H1 (cell line): Measurements from ENCODE around the gene ADK. TPM values are rescaled to one million over a fixed set of nuclear protein-coding genes. Genes with fewer than 3 reads are reported as not detected.

Experiments used
- CTCF ChIA-PET: fragments of 300-600 bp; sonication (Branson Sonifier 250); formaldehyde crosslinking; loops from one replicate; lab custom pipeline; 2021; ENCODE audit not compliant: partially characterized antibody; lab: Charles Lee
- POLR2A ChIA-PET: fragments of 300-600 bp; sonication (Branson Sonifier 250); formaldehyde crosslinking; loops from one replicate; lab custom pipeline; 2021; ENCODE audit warnings: inconsistent platforms; ENCODE audit not compliant: partially characterized antibody; lab: Charles Lee
- DNase-seq, 2 experiments: peaks; one replicate each; pipeline versions ENCODE4 v3.0.0 to v3.0.0-alpha.2; 2010 to 2022; ENCODE audit warnings: low spot score in 2 of 2, low read depth in 1 of 2, mixed read lengths in 1 of 2
- FAIRE-seq: peaks from 2 replicates; lab custom pipeline; 2011; peaks lifted over from hg19 to GRCh38; lab: Jason Lieb, UNC
- H2AFZ ChIP-seq: 2 replicates; pipeline ENCODE4 v1.8.1; 2012; ENCODE audit warnings: low read length, inconsistent platforms
- H2AK5ac ChIP-seq: 2 replicates; pipeline ENCODE4 v1.6.1; 2013; ENCODE audit warnings: low read depth, low read length
- H2BK120ac ChIP-seq: replicated peaks from 2 replicates; pipeline ENCODE3; 2013; ENCODE audit warnings: low read depth, low read length, inconsistent platforms
- H2BK12ac ChIP-seq: 2 replicates; pipeline ENCODE4 v1.6.1; 2013; ENCODE audit warnings: low read depth, low read length
- H2BK15ac ChIP-seq: 2 replicates; pipeline ENCODE4 v1.6.1; 2013; ENCODE audit warnings: low read length
- H2BK20ac ChIP-seq: 2 replicates; pipeline ENCODE4 v1.6.1; 2013; ENCODE audit warnings: low read length
- H2BK5ac ChIP-seq: 2 replicates; pipeline ENCODE4 v1.6.1; 2013; ENCODE audit warnings: low read depth, low read length
- H3K14ac ChIP-seq: 2 replicates; pipeline ENCODE4 v1.6.1; 2013; ENCODE audit warnings: inconsistent platforms; ENCODE audit not compliant: insufficient read length
- H3K18ac ChIP-seq: 2 replicates; pipeline ENCODE4 v1.6.1; 2013; ENCODE audit warnings: low read length; ENCODE audit errors: extremely low read depth
- H3K23ac ChIP-seq: 2 replicates; pipeline ENCODE4 v1.6.1; 2013; ENCODE audit warnings: inconsistent platforms; ENCODE audit not compliant: insufficient read length
- H3K23me2 ChIP-seq: 2 replicates; pipeline ENCODE4 v1.6.1; 2013; ENCODE audit warnings: low read depth, low read length
- H3K27ac ChIP-seq: 2 replicates; pipeline ENCODE4 v1.6.1; 2011; ENCODE audit warnings: low read depth, low read length, inconsistent platforms
- H3K27me3 ChIP-seq, 4 experiments: replicated peaks in 1 of 4; 1 replicate in 1 of 4; 2 replicates in 3 of 4; pipeline versions ENCODE4 v1.6.1 to v1.8.1; 2011 to 2013; ENCODE audit warnings: low read length in 3 of 4, mild to moderate bottlenecking in 3 of 4, inconsistent platforms in 2 of 4, mixed read lengths in 2 of 4, moderate library complexity in 1 of 4; ENCODE audit not compliant: control insufficient read depth in 3 of 4, insufficient read depth in 3 of 4; ENCODE audit errors: extremely low read depth in 1 of 4
- H3K36me3 ChIP-seq, 4 experiments: 2 replicates each; pipeline versions ENCODE4 v1.6.1 to v1.8.1; 2011 to 2013; ENCODE audit warnings: mild to moderate bottlenecking in 4 of 4, low read length in 3 of 4, moderate library complexity in 2 of 4, control low read depth in 1 of 4, inconsistent platforms in 1 of 4; ENCODE audit not compliant: insufficient read depth in 4 of 4, control insufficient read depth in 2 of 4
- H3K4ac ChIP-seq: replicated peaks from 2 replicates; pipeline ENCODE3; 2013; ENCODE audit warnings: low read length, low read depth, mixed read lengths, inconsistent platforms; ENCODE audit not compliant: insufficient read length
- H3K4me1 ChIP-seq, 4 experiments: replicated peaks in 1 of 4; 1 replicate in 1 of 4; 2 replicates in 3 of 4; pipeline versions ENCODE4 v1.6.1 to v1.8.1; 2011 to 2013; ENCODE audit warnings: low read length in 3 of 4, inconsistent platforms in 2 of 4, mixed read lengths in 1 of 4; ENCODE audit not compliant: insufficient read depth in 4 of 4, control insufficient read depth in 3 of 4
- H3K4me2 ChIP-seq, 2 experiments: 2 replicates each; pipeline versions ENCODE4 v1.6.1 to v1.8.1; 2011 to 2013; ENCODE audit warnings: low read depth in 2 of 2, low read length in 2 of 2, control low read depth in 1 of 2, inconsistent platforms in 1 of 2, mild to moderate bottlenecking in 1 of 2; ENCODE audit not compliant: insufficient read depth in 1 of 2
- H3K4me3 ChIP-seq, 4 experiments: fragments of 200-600, 300-600 bp in 1 of 4; sonication (generic), shearing (Covaris generic), sonication (Bioruptor Twin) in 1 of 4; 2 replicates each; pipeline versions ENCODE4 v1.5.1 to v1.8.1; 2011 to 2016; ENCODE audit warnings: low read length in 4 of 4, low read depth in 3 of 4, control low read depth in 2 of 4, inconsistent platforms in 2 of 4, mild to moderate bottlenecking in 2 of 4, mixed read lengths in 1 of 4, moderate library complexity in 1 of 4; ENCODE audit not compliant: insufficient read depth in 2 of 4; ENCODE audit errors: extremely low read depth in 1 of 4
- H3K56ac ChIP-seq: replicated peaks from 2 replicates; pipeline ENCODE3; 2013; ENCODE audit warnings: low read depth, mild to moderate bottlenecking, mixed read lengths, low read length, inconsistent platforms; ENCODE audit not compliant: insufficient read length
- H3K79me1 ChIP-seq: 2 replicates; pipeline ENCODE4 v1.6.1; 2013; ENCODE audit warnings: low read depth, low read length, control low read depth
- H3K79me2 ChIP-seq, 2 experiments: 2 replicates each; pipeline versions ENCODE4 v1.6.1 to v1.8.1; 2012 to 2013; ENCODE audit warnings: low read length in 2 of 2, mild to moderate bottlenecking in 2 of 2, inconsistent platforms in 1 of 2; ENCODE audit not compliant: insufficient read depth in 2 of 2, control insufficient read depth in 1 of 2
- H3K9ac ChIP-seq, 4 experiments: replicated peaks in 1 of 4; 1 replicate in 1 of 4; 2 replicates in 3 of 4; pipeline versions ENCODE4 v1.6.1 to v1.8.1; 2011 to 2013; ENCODE audit warnings: low read depth in 3 of 4, low read length in 3 of 4, control low read depth in 2 of 4, mild to moderate bottlenecking in 2 of 4, moderate library complexity in 2 of 4, inconsistent platforms in 1 of 4; ENCODE audit errors: extremely low read depth in 1 of 4
- H3K9me3 ChIP-seq, 2 experiments: 2 replicates each; pipeline versions ENCODE4 v1.6.1 to v1.8.1; 2012 to 2013; ENCODE audit warnings: mild to moderate bottlenecking in 2 of 2, moderate library complexity in 2 of 2, control low read depth in 1 of 2, inconsistent platforms in 1 of 2, low read depth in 1 of 2, low read length in 1 of 2, mixed read lengths in 1 of 2; ENCODE audit not compliant: insufficient read depth in 2 of 2
- H4K20me1 ChIP-seq, 2 experiments: replicated peaks in 1 of 2; 2 replicates each; pipeline versions ENCODE3 to v1.8.1; 2011 to 2013; ENCODE audit warnings: inconsistent platforms in 2 of 2, low read length in 2 of 2, mild to moderate bottlenecking in 1 of 2; ENCODE audit not compliant: insufficient read depth in 2 of 2, control insufficient read depth in 1 of 2
- H4K5ac ChIP-seq: 2 replicates; pipeline ENCODE4 v1.6.1; 2013; ENCODE audit warnings: low read length, low read depth, mixed read lengths, inconsistent platforms; ENCODE audit not compliant: insufficient read length
- H4K8ac ChIP-seq: 2 replicates; pipeline ENCODE4 v1.8.0; 2013; ENCODE audit warnings: mild to moderate bottlenecking, moderate library complexity, low read length, inconsistent platforms; ENCODE audit not compliant: insufficient read depth; ENCODE audit errors: extremely low read depth
- H4K91ac ChIP-seq: replicated peaks from 2 replicates; pipeline ENCODE3; 2013; ENCODE audit warnings: low read length, mixed read lengths, inconsistent platforms; ENCODE audit not compliant: insufficient read length
- ATF2 ChIP-seq: IDR thresholded peaks from 2 replicates; pipeline ENCODE4 v1.6.1; 2012; ENCODE audit warnings: low read length, inconsistent platforms
- BCL11A ChIP-seq, 2 experiments: IDR thresholded peaks; one replicate each; pipeline ENCODE4 v1.6.1; 2011; ENCODE audit warnings: low read depth in 2 of 2, low read length in 2 of 2, mild to moderate bottlenecking in 2 of 2
- CBX5 ChIP-seq: fragments of 300-800, 300-1000 bp; sonication (generic); IDR thresholded peaks from 2 replicates; pipeline ENCODE4 v1.7.1; 2016; ENCODE audit warnings: antibody characterized with exemption, low read length, low read depth
- EP300 ChIP-seq, 2 experiments: IDR thresholded peaks; 1 replicate in 1 of 2; 2 replicates in 1 of 2; pipeline ENCODE4 v1.6.1; 2011 to 2012; ENCODE audit warnings: low read depth in 2 of 2, low read length in 2 of 2, mild to moderate bottlenecking in 2 of 2, borderline replicate concordance in 1 of 2, inconsistent platforms in 1 of 2, moderate library complexity in 1 of 2
- EZH2 ChIP-seq: fragments of 200-600 bp; sonication (generic); IDR thresholded peaks from 2 replicates; pipeline ENCODE4 v1.7.1; 2012; ENCODE audit warnings: low read depth, mild to moderate bottlenecking, moderate library complexity, low read length, inconsistent platforms; ENCODE audit not compliant: severe bottlenecking
- GABPA ChIP-seq: IDR thresholded peaks from 2 replicates; pipeline ENCODE4 v1.6.1; 2011; ENCODE audit warnings: mild to moderate bottlenecking, low read length, moderate library complexity, borderline replicate concordance; ENCODE audit not compliant: insufficient read depth
- GTF2F1 ChIP-seq: IDR thresholded peaks from 2 replicates; pipeline ENCODE4 v1.6.1; 2012; ENCODE audit warnings: low read depth, low read length, improper control_type of control experiment, borderline replicate concordance
- KDM5A ChIP-seq: fragments of 200-600 bp; IDR thresholded peaks from 2 replicates; pipeline ENCODE4 v1.7.1; 2012; ENCODE audit warnings: mild to moderate bottlenecking, low read length, inconsistent platforms, mixed read lengths
- POLR2AphosphoS5 ChIP-seq: IDR thresholded peaks from 2 replicates; pipeline ENCODE4 v1.6.1; 2011; ENCODE audit warnings: low read depth, low read length
- RFX5 ChIP-seq: IDR thresholded peaks from 2 replicates; pipeline ENCODE4 v1.6.1; 2011; ENCODE audit warnings: low read depth, low read length, improper control_type of control experiment, borderline replicate concordance
- RNF2 ChIP-seq: fragments of 200-900, 300-1000 bp; sonication (generic); IDR thresholded peaks from 2 replicates; pipeline ENCODE4 v1.7.1; 2016; ENCODE audit warnings: borderline replicate concordance, low read depth, mild to moderate bottlenecking, antibody characterized with exemption, low read length; ENCODE audit not compliant: poor library complexity, severe bottlenecking; ENCODE audit errors: missing control alignments
- SRF ChIP-seq: IDR thresholded peaks from 2 replicates; pipeline ENCODE4 v1.6.1; 2011; ENCODE audit warnings: mild to moderate bottlenecking, low read depth, low read length, moderate library complexity
- TAF1 ChIP-seq: IDR thresholded peaks from 2 replicates; pipeline ENCODE4 v1.6.1; 2011; ENCODE audit warnings: mild to moderate bottlenecking, low read depth, low read length
- WGBS, 2 experiments: shearing (Covaris generic) in 1 of 2; methylation state at CpG; one replicate each; pipeline versions ENCODE4 v1.1.6 to v1.1.7; 2013 to 2015; ENCODE audit warnings: low lambda C conversion rate in 2 of 2, mixed read lengths in 2 of 2, inconsistent platforms in 1 of 2, low coverage in 1 of 2, missing lambda C conversion rate in 1 of 2; ENCODE audit not compliant: insufficient replicate concordance in 2 of 2, insufficient coverage in 1 of 2, insufficient read length in 1 of 2; ENCODE audit errors: extremely low coverage in 1 of 2, missing lambda C conversion rate in 1 of 2; 5-methylcytosine and 5-hydroxymethylcytosine counted together
- polyA plus RNA-seq, 7 experiments: library from polyadenylated mRNA; depleted of rRNA in 3 of 7; stranded (reverse) in 5 of 7; unstranded in 2 of 7; fragments of >200 nt in 5 of 7; fragments of 200-250 nt in 2 of 7; gene quantifications; 1 replicate in 5 of 7; 2 replicates in 1 of 7; 4 replicates in 1 of 7; pipeline versions ENCODE4 v1.2.1 to v1.2.3, GENCODE V29; 2011 to 2013; ENCODE audit warnings: missing spikeins in 2 of 7, mixed read lengths in 2 of 7
- total RNA-seq: library from RNA; stranded (reverse); fragmentation: NEBNext Ultra II Directional; extraction: Animal tissue kit (Norgen Biotek cat#: 25700); gene quantifications from 2 replicates; pipeline ENCODE4 v1.2.1, GENCODE V29; 2021

ADK gene
- total and polyA plus RNA-seq, 2 of the 8 experiments (the other 6 are each of a cell fraction or from before 2014, with no cell fraction given): 12.3 to 42.4 TPM

- no peaks in the 10 kb centered on the region for H3K79me1 ChIP-seq
- H4K8ac ChIP-seq: no peak overlapping the region
- H4K5ac ChIP-seq: no peak overlapping the region
- no peaks in the 10 kb centered on the region for H3K79me2 ChIP-seq
- H3K27ac ChIP-seq: no peak overlapping the region
- H3K9ac ChIP-seq: no peak overlapping the region
- DNase-seq (no peak), FAIRE-seq (no peak)
- no peak overlapping the region for H3K4ac ChIP-seq
- WGBS, 2 experiments: 79% methylated on average over 4 of the region's 4 CpGs; no CpG with 5 or more reads in 1 of the 2 experiments
- no peak overlapping the region for H2AK5ac ChIP-seq
- no peak overlapping the region for H2BK15ac ChIP-seq
- ChIA-PET CTCF (no interaction called here), POLR2A (no interaction called here)
- H3K9me3 ChIP-seq: no peaks in the 10 kb centered on the region
- H3K4me1 ChIP-seq: no peaks in the 10 kb centered on the region
- H3K18ac ChIP-seq: no peak overlapping the region
- H3K23me2 ChIP-seq: no peaks in the 10 kb centered on the region
- no peak overlapping the region for H2BK20ac ChIP-seq
- H2AFZ ChIP-seq: no peak overlapping the region
- no peak overlapping the region for H3K14ac ChIP-seq
- H4K91ac ChIP-seq: no peak overlapping the region
- no peak overlapping the region for H3K4me2 ChIP-seq
- no peak overlapping the region for H2BK5ac ChIP-seq
- H2BK120ac ChIP-seq: no peak overlapping the region
- H3K23ac ChIP-seq: no peak overlapping the region
- H3K56ac ChIP-seq: no peak overlapping the region
- H3K4me3 ChIP-seq: no peak overlapping the region
- no peaks in the 10 kb centered on the region for H4K20me1 ChIP-seq
- H2BK12ac ChIP-seq: no peak overlapping the region
- H3K36me3 ChIP-seq: no peaks in the 10 kb centered on the region
- H3K27me3 ChIP-seq: no peaks in the 10 kb centered on the region
- TF ChIP-seq EP300 (IDR thresholded peaks at IDR 0.05; ENCODE audit: borderline replicate concordance in 1 of 2, low read depth in 2 of 2, low read length in 2 of 2) (no peak), POLR2AphosphoS5 (no peak), EZH2 (no peak), KDM5A (no peak), GABPA (no peak), TAF1 (no peak), BCL11A (IDR thresholded peaks at IDR 0.05; ENCODE audit: low read depth in 2 of 2, low read length in 2 of 2) (no peak), CBX5 (no peak), ATF2 (no peak), RFX5 (no peak), SRF (no peak), RNF2 (no peak), GTF2F1 (no peak)
Observed at GRCh38 chr10:74745449-74745848, 594.4 kb downstream of the ADK start.
